IMR-90 (cell line): ENCODE results near the gene TMEFF1. TPM values are rescaled to one million over a fixed set of nuclear protein-coding genes. Genes with fewer than 3 reads are reported as not detected.

Source experiments
- ATAC-seq: fragments of 200-7000 bp; cut with Tn5 transposase; 2 replicates; pipeline ENCODE4 v1.9.1; 2020; ENCODE audit warnings: low read depth, mild to moderate bottlenecking, moderate library complexity
- BruUV-seq: library from RNA; stranded (reverse); fragments of 400-500 nt; replicated peaks from 2 replicates; lab custom pipeline; 2021; lab: Mats Ljungman, UMichigan
- CTCF ChIA-PET: fragments of 300-600 bp; formaldehyde crosslinking; extraction: SDS; loops from one replicate; lab custom pipeline; 2021; ENCODE audit warnings: antibody characterized with exemption; lab: Yijun Ruan, JAX
- POLR2A ChIA-PET: fragments of 300-600 bp; sonication (Branson Sonifier 250); formaldehyde crosslinking; loops from one replicate; lab custom pipeline; 2022; ENCODE audit warnings: antibody characterized with exemption; ENCODE audit not compliant: unreplicated experiment; lab: Charles Lee
- DNase-seq: peaks from one replicate; pipeline ENCODE4 v3.0.0; 2013
- H2AFZ ChIP-seq: replicated peaks from 2 replicates; pipeline ENCODE3; 2013; ENCODE audit warnings: low read length, mild to moderate bottlenecking; ENCODE audit not compliant: poor library complexity
- H2AK5ac ChIP-seq: 2 replicates; pipeline ENCODE4 v1.6.1; 2013; ENCODE audit warnings: low read depth, low read length, inconsistent platforms
- H2AK9ac ChIP-seq: replicated peaks from 2 replicates; pipeline ENCODE3; 2013; ENCODE audit warnings: mild to moderate bottlenecking, low read depth, low read length, moderate library complexity; ENCODE audit not compliant: poor library complexity
- H2BK120ac ChIP-seq: 2 replicates; pipeline ENCODE4 v1.6.1; 2013; ENCODE audit warnings: low read depth, low read length, inconsistent platforms
- H2BK15ac ChIP-seq: 3 replicates; pipeline ENCODE4 v1.6.1; 2013; ENCODE audit warnings: low read depth, low read length, inconsistent platforms
- H2BK20ac ChIP-seq: 2 replicates; pipeline ENCODE4 v1.6.1; 2013; ENCODE audit warnings: low read depth, mild to moderate bottlenecking, inconsistent platforms, low read length, moderate library complexity
- H2BK5ac ChIP-seq: 2 replicates; pipeline ENCODE4 v1.6.1; 2013; ENCODE audit warnings: mild to moderate bottlenecking, low read depth, low read length, inconsistent platforms; ENCODE audit not compliant: poor library complexity, severe bottlenecking
- H3K14ac ChIP-seq: replicated peaks from 2 replicates; pipeline ENCODE4 v1.6.1; 2013; ENCODE audit warnings: low read depth, low read length, inconsistent platforms
- H3K18ac ChIP-seq: 2 replicates; pipeline ENCODE4 v1.6.1; 2013; ENCODE audit warnings: low read depth, low read length, control low read depth
- H3K23ac ChIP-seq: 2 replicates; pipeline ENCODE4 v1.6.1; 2013; ENCODE audit warnings: low read depth, low read length, inconsistent platforms
- H3K27ac ChIP-seq: 2 replicates; pipeline ENCODE4 v1.5.1; 2013; ENCODE audit warnings: mild to moderate bottlenecking, control low read depth, low read length; ENCODE audit not compliant: insufficient read depth
- H3K27me3 ChIP-seq: 2 replicates; pipeline ENCODE4 v1.6.1; 2013; ENCODE audit warnings: low read length; ENCODE audit not compliant: control insufficient read depth, insufficient read depth
- H3K36me3 ChIP-seq: 2 replicates; pipeline ENCODE4 v1.6.1; 2013; ENCODE audit warnings: low read length, mixed read lengths; ENCODE audit not compliant: control insufficient read depth, insufficient read depth
- H3K4ac ChIP-seq: 2 replicates; pipeline ENCODE4 v1.6.1; 2013; ENCODE audit warnings: low read depth, low read length, inconsistent platforms
- H3K4me1 ChIP-seq: 2 replicates; pipeline ENCODE4 v1.6.1; 2013; ENCODE audit warnings: low read length, mixed read lengths; ENCODE audit not compliant: control insufficient read depth, insufficient read depth
- H3K4me2 ChIP-seq: 2 replicates; pipeline ENCODE4 v1.6.1; 2013; ENCODE audit warnings: low read depth, mild to moderate bottlenecking, control low read depth, low read length, moderate library complexity
- H3K4me3 ChIP-seq: 2 replicates; pipeline ENCODE4 v1.5.1; 2013; ENCODE audit warnings: low read depth, mild to moderate bottlenecking, control low read depth, low read length, moderate library complexity; ENCODE audit not compliant: insufficient read depth
- H3K56ac ChIP-seq: 2 replicates; pipeline ENCODE4 v1.6.1; 2013; ENCODE audit warnings: low read length, inconsistent platforms; ENCODE audit not compliant: insufficient read depth; ENCODE audit errors: extremely low read depth
- H3K79me1 ChIP-seq, 2 experiments: 2 replicates each; pipeline ENCODE4 v1.6.1; 2013; ENCODE audit warnings: low read length in 2 of 2, inconsistent platforms in 1 of 2, low read depth in 1 of 2
- H3K9ac ChIP-seq: 2 replicates; pipeline ENCODE4 v1.6.1; 2013; ENCODE audit warnings: low read depth, low read length, control low read depth
- H3K9me1 ChIP-seq: 2 replicates; pipeline ENCODE4 v1.6.1; 2013; ENCODE audit warnings: low read length, inconsistent platforms; ENCODE audit not compliant: insufficient read depth
- H3K9me3 ChIP-seq: 2 replicates; pipeline ENCODE4 v1.6.1; 2013; ENCODE audit warnings: low read length; ENCODE audit not compliant: control insufficient read depth, insufficient read depth
- H4K20me1 ChIP-seq: 2 replicates; pipeline ENCODE4 v1.6.1; 2013; ENCODE audit warnings: low read length, inconsistent platforms; ENCODE audit not compliant: insufficient read depth
- H4K5ac ChIP-seq: 2 replicates; pipeline ENCODE4 v1.6.1; 2013; ENCODE audit warnings: mild to moderate bottlenecking, low read depth, low read length, control low read depth
- H4K8ac ChIP-seq, 2 experiments: 2 replicates each; pipeline ENCODE4 v1.6.1; 2013; ENCODE audit warnings: low read depth in 2 of 2, low read length in 2 of 2, control low read depth in 1 of 2, inconsistent platforms in 1 of 2
- H4K91ac ChIP-seq: 2 replicates; pipeline ENCODE4 v1.6.1; 2013; ENCODE audit warnings: low read depth, low read length, inconsistent platforms; ENCODE audit not compliant: insufficient read depth
- CHD1 ChIP-seq: IDR thresholded peaks from 2 replicates; pipeline ENCODE4 v1.6.1; 2012; ENCODE audit warnings: low read depth, low read length, improper control_type of control experiment
- MAFK ChIP-seq: IDR thresholded peaks from 2 replicates; pipeline ENCODE4 v1.6.1; 2012; ENCODE audit warnings: low read depth, low read length, improper control_type of control experiment
- WGBS, 2 experiments: methylation state at CpG; one replicate each; pipeline versions ENCODE4 v1.1.5 to v1.1.7; 2013; ENCODE audit warnings: missing lambda C conversion rate in 2 of 2; ENCODE audit not compliant: insufficient read length in 1 of 2; ENCODE audit errors: extremely low coverage in 2 of 2; 5-methylcytosine and 5-hydroxymethylcytosine counted together
- dilution Hi-C: fragments of 300-500 bp; cut with HindIII; formaldehyde crosslinking; loops from one replicate; pipeline ENCODE4 v1.14.3; 2018; ENCODE audit warnings: low sequenced_read_pairs; ENCODE audit not compliant: unreplicated experiment
- in situ Hi-C: fragments of 300-500 bp; cut with MboI; formaldehyde crosslinking; loops from 3 replicates; pipeline ENCODE4 v1.14.3; 2019; ENCODE audit warnings: low sequenced_read_pairs, inconsistent platforms, mixed read lengths
- intact Hi-C: fragments of 100-400 bp; cut with micrococcal nuclease; formaldehyde crosslinking; loops from 2 replicates; pipeline ENCODE4 v1.10.0; 2022
- polyA plus RNA-seq, 3 experiments: library from polyadenylated mRNA; depleted of rRNA; stranded (reverse); fragments of >200 nt; gene quantifications; 2 replicates each; pipeline ENCODE4 v1.2.3, GENCODE V29; 2012; ENCODE audit warnings: low replicate concordance in 1 of 3
- total RNA-seq: library from RNA; depleted of rRNA; stranded (reverse); fragments of >200 nt; gene quantifications from 2 replicates; pipeline ENCODE4 v1.2.3, GENCODE V29; 2012

Gene TMEFF1
- total and polyA plus RNA-seq, 2 of the 4 experiments (the other 2 are of a cell fraction) = 0.62 to 0.90 TPM

- no peak overlapping the region for H3K27ac ChIP-seq
- H2BK5ac ChIP-seq = no peak overlapping the region
- H3K4me2 ChIP-seq = no peak overlapping the region
- no peak overlapping the region for H2AK5ac ChIP-seq
- no TSS peak for BruUV-seq
- H3K14ac ChIP-seq = no peak overlapping the region
- in situ Hi-C loops (no loop called here), intact Hi-C loops (no loop called here), dilution Hi-C loops (no loop called here)
- H3K79me1 ChIP-seq = no peaks in the 10 kb centered on the region
- no peak for DNase-seq
- H3K9me3 ChIP-seq = no peaks in the 10 kb centered on the region
- POLR2A ChIA-PET = no interaction called here
- H2BK20ac ChIP-seq = no peak overlapping the region
- no peak overlapping the region for H2AFZ ChIP-seq
- H4K8ac ChIP-seq = no peak overlapping the region
- no peaks in the 10 kb centered on the region for H4K20me1 ChIP-seq
- H4K5ac ChIP-seq = no peak overlapping the region
- H3K56ac ChIP-seq = no peak overlapping the region
- H3K23ac ChIP-seq = no peak overlapping the region
- H3K9me1 ChIP-seq = no peaks in the 10 kb centered on the region
- no peaks in the 10 kb centered on the region for H3K27me3 ChIP-seq
- no peak overlapping the region for H3K4me3 ChIP-seq
- H3K9ac ChIP-seq = no peak overlapping the region
- H2BK120ac ChIP-seq = no peak overlapping the region
- H2AK9ac ChIP-seq = no peak overlapping the region
- no peak overlapping the region for H3K4ac ChIP-seq
- H3K4me1 ChIP-seq = no peaks in the 10 kb centered on the region
- WGBS, 2 experiments = no CpG with 5 or more reads among the region's 1 CpG
- H3K18ac ChIP-seq = no peak overlapping the region
- CTCF ChIA-PET = no interaction called here
- no peak for ATAC-seq
- no peak overlapping the region for H4K91ac ChIP-seq
- no peak overlapping the region for H2BK15ac ChIP-seq
- no peaks in the 10 kb centered on the region for H3K36me3 ChIP-seq
- no peak for TF ChIP-seq CHD1
- TF ChIP-seq MAFK = peak; percentile 51
Observed at GRCh38 chr9:100623969-100624368, 151.0 kb downstream of the TMEFF1 start.
